ENCODE measurements around the gene C17orf107.

GRCh38 chr17:4901648-4902344 is 2.5 kb downstream of the C17orf107 start:
- TF ChIP-seq, protein P1, sequence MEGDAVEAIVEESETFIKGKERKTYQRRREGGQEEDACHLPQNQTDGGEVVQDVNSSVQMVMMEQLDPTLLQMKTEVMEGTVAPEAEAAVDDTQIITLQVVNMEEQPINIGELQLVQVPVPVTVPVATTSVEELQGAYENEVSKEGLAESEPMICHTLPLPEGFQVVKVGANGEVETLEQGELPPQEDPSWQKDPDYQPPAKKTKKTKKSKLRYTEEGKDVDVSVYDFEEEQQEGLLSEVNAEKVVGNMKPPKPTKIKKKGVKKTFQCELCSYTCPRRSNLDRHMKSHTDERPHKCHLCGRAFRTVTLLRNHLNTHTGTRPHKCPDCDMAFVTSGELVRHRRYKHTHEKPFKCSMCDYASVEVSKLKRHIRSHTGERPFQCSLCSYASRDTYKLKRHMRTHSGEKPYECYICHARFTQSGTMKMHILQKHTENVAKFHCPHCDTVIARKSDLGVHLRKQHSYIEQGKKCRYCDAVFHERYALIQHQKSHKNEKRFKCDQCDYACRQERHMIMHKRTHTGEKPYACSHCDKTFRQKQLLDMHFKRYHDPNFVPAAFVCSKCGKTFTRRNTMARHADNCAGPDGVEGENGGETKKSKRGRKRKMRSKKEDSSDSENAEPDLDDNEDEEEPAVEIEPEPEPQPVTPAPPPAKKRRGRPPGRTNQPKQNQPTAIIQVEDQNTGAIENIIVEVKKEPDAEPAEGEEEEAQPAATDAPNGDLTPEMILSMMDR (IDR thresholded peaks at IDR 0.05): no peak
- TF ChIP-seq EP300 (IDR thresholded peaks at IDR 0.05) (peak in 1 of 2 donors; percentile 43), POLR2A (IDR thresholded peaks at IDR 0.05) (peak in 1 of 2 donors; percentile 48)
